HG03571 (cell line): Measurements from ENCODE around the gene RAD54L.

ENCODE experiments used
- ATAC-seq: cut with Tn5 transposase; IDR thresholded peaks from one replicate; pipeline ENCODE4 v1.9.1; 2021; ENCODE audit not compliant: unreplicated experiment

The RAD54L gene

DNA sequence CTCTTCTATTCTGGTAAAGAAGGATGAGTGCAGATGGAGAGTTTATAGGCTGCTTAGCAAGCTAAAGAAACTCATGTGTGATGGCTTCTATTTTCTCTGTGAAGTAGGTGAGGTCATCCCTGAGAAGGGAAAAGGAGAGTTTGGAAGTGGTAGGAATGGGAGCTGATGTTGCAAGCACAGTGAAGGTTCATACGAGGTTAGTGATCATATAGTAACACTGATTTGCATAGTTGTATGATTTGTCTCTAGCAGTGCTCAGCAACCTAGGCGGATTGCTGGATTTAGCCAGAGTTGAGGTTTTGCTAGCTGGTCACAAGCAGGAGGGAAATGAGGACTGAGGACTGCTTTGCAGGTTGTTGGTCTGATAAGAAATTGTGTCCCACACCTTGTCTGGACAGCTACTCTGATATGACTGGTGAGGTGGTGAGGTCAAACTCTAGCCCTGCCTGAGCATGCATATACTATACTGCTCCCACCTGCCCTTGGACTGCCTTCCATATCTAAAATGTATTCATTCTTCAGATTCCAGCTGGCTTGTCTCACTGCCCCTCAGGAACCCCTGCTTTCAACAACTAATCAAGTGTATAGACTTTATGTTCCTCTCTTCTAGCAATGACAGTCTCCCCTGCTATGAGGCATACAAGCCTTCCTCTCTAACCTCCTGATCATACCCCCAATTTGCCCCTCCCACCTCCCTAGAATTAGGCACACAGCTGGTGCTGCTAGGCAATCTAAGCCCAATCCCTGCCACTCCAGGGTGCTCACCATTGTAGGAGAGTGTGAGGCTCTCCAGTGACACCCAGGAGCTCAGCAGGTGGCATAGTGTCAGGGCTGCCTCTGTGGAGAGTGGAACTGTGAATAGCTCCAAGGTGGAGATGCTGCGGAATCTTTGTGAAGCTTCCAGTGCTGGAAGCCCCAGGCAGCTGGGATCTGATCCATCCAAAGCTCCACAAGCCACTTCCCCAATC lies 37.3 kb downstream of the RAD54L start:
- ATAC-seq, result no peak

GRCh38 chr1:46285730-46286477 lies 38.3 kb downstream of the RAD54L start:
- ATAC-seq, result no peak

GRCh38 chr1:46288485-46289133 lies 41.0 kb downstream of the RAD54L start:
- no peak for ATAC-seq

DNA sequence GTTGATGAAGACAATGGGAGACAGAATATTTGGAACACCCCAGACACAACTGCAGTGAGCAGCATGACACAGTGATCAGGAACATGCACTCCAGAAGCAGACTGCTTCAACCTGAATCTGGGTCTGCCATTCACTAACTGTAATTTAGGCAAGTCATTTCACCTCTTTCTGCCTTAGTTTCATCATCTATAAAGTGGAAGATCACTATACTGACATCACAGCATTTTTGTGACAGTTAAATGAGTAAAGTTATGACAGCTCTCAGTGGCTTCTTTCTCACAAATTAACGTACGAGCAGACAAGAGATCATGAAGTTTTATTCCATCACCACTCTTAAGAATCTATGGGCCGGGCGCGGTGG lies 41.6 kb downstream of the RAD54L start:
- no peak for ATAC-seq

DNA sequence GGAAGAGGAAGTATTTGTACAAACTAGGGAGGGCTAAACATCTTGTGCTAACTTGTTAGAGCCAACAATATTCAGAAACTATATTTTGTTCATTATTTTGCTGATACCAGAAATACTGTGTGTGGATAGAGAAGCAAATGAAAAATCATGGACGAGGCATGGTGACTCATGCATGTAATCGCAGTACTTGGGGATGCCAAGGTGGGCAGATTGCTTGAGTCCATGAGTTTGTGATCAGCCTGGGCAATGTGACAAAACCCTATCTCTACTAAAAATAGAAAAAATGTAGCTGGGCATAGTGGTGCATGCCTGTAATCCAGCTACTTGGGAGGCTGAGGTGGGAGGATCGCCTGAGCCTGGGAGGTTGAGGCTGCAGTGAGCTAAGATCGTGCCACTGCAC lies 42.4 kb downstream of the RAD54L start:
- ATAC-seq, result no peak

GRCh38 chr1:46295306-46295705 lies 47.7 kb downstream of the RAD54L start:
- ATAC-seq, result no peak

DNA sequence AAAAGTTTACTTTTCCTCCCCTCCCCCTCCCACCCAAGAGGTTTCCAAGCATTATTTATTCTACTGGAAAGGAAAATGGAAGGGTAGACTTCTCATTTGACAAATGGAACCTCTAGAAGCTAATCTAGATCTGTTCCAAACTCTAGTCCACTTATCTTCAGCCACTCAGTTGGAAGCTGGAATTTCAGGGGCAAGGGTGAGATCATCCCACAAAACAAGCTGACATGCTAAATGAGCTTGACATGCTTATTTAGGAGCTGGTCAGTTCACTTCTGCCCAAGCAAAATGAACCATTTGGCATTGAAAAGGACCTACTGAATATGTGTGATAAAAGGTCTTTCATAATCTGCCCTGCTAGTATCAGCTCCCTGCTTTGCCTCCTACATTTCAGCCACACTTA lies 50.8 kb downstream of the RAD54L start:
- no peak for ATAC-seq

DNA sequence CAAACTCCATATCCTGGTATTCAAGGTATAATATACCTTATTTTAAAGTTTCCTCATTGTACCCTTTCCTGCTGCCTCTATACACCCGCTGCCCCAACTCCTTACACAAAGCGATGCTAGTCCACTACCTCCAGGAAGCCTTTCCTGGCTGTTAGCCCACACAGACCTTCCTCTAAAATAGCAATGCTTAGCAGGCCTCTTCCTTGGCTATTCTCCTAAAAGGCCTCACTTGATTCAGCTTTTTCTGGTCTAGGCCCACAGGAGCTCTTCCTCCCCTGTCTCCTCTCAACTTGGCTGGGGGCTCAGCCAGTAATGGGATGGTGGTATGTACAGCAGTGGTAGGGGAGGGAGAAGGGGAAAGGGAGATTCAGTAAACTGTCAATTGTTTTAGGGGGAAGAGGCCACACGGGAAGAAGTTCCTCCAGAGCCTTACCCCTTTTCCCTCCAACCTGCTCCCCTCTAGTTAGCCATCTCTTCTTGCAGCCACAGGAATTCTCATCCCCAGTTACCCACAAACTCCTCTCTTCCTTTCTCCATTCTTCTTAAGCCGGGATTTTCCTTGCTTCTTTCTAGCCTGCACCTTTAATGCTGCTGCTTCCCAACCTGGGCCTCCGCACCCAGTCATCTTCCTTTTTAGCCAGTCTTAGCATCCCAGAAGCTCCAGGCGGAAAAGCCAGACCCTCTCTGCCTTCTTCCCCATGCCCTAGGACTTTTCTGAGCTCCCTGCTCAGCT lies 53.3 kb downstream of the RAD54L start:
- no peak for ATAC-seq

- ATAC-seq, result no peak
Measured at GRCh38 chr1:46301406-46301807, 53.8 kb downstream of the RAD54L start.

GRCh38 chr1:46301808-46302640 lies 54.5 kb downstream of the RAD54L start:
- peak; percentile 22 for ATAC-seq

GRCh38 chr1:46302641-46303037 lies 55.1 kb downstream of the RAD54L start:
- peak; percentile 8 for ATAC-seq

DNA sequence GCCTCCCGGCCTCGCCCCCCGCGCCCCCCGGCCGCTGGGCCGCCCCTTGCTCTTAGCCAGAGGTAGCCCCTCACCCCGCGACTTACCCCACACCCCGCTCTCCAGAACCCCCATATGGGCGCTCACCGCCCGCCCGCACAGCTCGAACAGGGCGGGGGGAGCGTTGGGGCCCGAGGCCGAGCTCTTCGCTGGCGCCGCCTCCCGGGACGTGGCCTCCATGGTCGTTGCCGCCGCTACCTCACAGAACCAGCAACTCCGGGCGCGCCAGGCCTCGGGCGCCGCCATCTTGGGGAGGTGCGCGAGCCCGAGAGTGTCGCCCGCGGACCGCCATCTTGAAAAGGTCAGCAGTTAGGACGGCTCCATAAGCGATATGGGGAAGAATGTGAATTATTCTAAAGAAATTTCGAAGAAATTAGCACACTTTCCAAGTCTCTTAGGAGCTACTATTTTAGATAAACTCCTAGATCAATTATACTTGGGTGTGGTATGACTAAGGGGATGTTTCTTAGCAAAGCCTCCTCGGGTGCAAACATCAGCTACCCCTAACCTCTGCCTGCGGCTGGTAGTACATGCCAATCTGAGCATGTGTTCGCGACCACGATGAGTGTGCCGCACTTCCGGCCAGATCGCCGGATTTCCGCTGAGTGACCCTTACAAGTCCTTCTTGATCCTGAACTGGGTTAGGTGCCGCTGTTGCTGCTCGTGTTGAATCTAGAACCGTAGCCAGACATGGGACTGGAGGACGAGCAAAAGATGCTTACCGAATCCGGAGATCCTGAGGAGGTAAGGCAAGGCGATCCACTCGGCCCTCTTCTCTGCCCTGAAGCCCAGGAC lies 55.7 kb downstream of the RAD54L start, which contains the start of the genes LRRC41 and UQCRH:
Gene LRRC41, minus strand, starts transcription at position 579 of the 834 bp plus-strand sequence. Its CDS starts 294 bp downstream, at position 285.
Gene UQCRH, plus strand, starts transcription at position 661 of the 834 bp plus-strand sequence. Its CDS starts 69 bp downstream, at position 730.
- peak; percentile 76 for ATAC-seq

DNA sequence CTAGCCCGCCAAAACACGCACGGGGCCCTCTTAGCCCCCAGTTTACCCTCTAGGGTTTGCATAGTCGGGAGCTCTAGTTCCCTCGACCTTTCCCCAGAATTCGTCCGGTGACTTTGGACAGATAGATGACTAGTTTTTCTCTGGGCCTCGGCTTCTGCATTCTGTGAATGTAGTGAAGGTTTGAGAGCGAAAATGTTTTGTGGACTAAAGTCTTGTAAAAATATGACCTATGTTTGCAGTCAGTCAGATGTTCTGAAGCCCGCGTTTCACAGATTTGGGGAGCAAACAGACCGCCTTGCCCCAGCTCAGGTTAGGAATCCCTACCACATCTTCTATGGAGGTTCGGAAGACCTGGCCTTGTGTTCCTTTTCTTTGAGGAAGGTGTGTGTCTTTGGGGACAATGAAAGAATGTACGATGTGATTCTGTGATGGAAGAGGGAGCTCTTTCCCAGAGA lies 56.3 kb downstream of the RAD54L start:
- ATAC-seq, result no peak

DNA sequence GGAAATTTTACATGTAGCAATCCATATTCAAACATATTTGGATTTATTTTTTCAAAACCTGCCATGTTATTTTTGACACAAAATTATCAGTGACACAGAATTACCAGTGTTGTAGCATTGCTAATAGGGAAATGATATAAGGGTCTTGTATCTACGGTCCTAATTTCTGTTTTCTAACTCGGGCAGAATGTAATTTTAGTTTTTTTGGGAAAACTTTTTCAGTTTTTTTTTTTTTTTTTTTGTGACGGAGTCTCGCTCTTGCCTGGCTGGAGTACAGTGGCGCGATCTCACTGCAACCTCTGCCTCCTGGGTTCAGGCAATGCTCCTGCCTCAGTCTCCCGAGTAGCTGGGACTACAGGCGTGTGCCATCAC lies 58.6 kb downstream of the RAD54L start:
- ATAC-seq, result no peak

- no peak for ATAC-seq
Measured at GRCh38 chr1:46309401-46310159, 62.0 kb downstream of the RAD54L start.

DNA sequence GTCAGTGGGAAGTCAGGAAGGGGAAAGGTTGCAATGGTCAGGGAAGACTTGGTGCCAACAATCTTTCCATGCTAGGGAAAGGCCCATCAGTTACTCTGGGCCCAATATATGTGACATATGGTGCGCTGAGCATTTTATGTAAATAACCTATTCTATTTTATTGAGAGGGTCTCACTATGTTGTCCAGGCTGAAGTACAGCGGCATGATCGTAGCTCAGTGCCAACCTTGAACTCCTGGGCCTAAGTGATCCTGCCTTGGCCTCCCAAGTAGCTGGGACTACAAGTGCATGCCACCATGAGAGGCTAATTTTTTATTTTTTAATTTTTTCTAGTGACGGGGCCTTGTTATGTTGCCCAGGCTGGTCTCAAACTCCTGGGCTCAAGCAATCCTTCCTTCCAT lies 62.8 kb downstream of the RAD54L start:
- ATAC-seq, result no peak

DNA sequence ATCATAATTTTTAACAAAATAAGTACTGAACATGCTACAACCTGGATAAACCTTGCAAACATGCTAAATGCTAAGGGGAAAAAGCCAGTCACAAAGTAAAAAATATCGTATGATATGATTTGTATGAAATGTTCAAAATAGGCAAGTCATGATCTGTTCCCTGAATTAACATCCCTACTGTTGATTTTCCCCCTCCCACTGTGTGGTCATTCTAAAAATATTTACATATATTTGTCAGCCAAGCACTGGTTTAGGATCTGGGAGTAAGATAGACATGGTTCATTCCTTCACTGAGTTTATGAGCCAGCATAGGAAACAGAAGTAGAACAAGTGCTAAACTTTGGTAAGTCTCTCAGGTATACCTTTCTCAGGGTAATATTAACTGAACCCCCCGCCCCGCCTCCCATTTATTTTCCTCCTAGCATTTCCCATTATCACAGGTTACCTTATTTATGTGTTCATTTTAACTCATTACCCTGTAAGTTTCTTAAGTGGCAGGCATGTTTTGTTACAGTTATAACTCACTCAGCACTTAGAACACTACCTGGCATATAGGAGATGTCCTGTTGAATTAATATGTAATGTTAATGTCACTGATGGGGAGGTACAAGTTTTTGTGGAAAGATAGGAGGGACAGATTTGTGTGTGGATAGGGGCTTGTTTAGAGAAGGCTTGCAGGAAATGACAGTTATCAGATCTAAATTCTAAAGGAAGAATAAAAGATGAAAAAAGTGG lies 68.3 kb downstream of the RAD54L start:
- ATAC-seq, result no peak
